H1 (cell line): ENCODE measurements around the gene BAIAP2. TPM values are rescaled to one million over a fixed set of nuclear protein-coding genes. Genes with fewer than 3 reads are reported as not detected.
A peak's percentile ranks its signal among the peaks of the same experiment; 100 is the strongest.

ENCODE experiments used
- CTCF ChIA-PET: fragments of 300-600 bp; sonication (Branson Sonifier 250); formaldehyde crosslinking; loops from one replicate; lab custom pipeline; 2021; ENCODE audit not compliant: partially characterized antibody; lab: Charles Lee
- POLR2A ChIA-PET: fragments of 300-600 bp; sonication (Branson Sonifier 250); formaldehyde crosslinking; loops from one replicate; lab custom pipeline; 2021; ENCODE audit warnings: inconsistent platforms; ENCODE audit not compliant: partially characterized antibody; lab: Charles Lee
- DNase-seq, 2 experiments: peaks; one replicate each; pipeline versions ENCODE4 v3.0.0 to v3.0.0-alpha.2; 2010 to 2022; ENCODE audit warnings: low spot score in 2 of 2, low read depth in 1 of 2, mixed read lengths in 1 of 2
- FAIRE-seq: peaks from 2 replicates; lab custom pipeline; 2011; peaks lifted over from hg19 to GRCh38; lab: Jason Lieb, UNC
- H2AFZ ChIP-seq: 2 replicates; pipeline ENCODE4 v1.8.1; 2012; ENCODE audit warnings: low read length, inconsistent platforms
- H2AK5ac ChIP-seq: 2 replicates; pipeline ENCODE4 v1.6.1; 2013; ENCODE audit warnings: low read depth, low read length
- H2BK120ac ChIP-seq: replicated peaks from 2 replicates; pipeline ENCODE3; 2013; ENCODE audit warnings: low read depth, low read length, inconsistent platforms
- H2BK12ac ChIP-seq: 2 replicates; pipeline ENCODE4 v1.6.1; 2013; ENCODE audit warnings: low read depth, low read length
- H2BK15ac ChIP-seq: 2 replicates; pipeline ENCODE4 v1.6.1; 2013; ENCODE audit warnings: low read length
- H2BK20ac ChIP-seq: 2 replicates; pipeline ENCODE4 v1.6.1; 2013; ENCODE audit warnings: low read length
- H2BK5ac ChIP-seq: 2 replicates; pipeline ENCODE4 v1.6.1; 2013; ENCODE audit warnings: low read depth, low read length
- H3K14ac ChIP-seq: 2 replicates; pipeline ENCODE4 v1.6.1; 2013; ENCODE audit warnings: inconsistent platforms; ENCODE audit not compliant: insufficient read length
- H3K18ac ChIP-seq: 2 replicates; pipeline ENCODE4 v1.6.1; 2013; ENCODE audit warnings: low read length; ENCODE audit errors: extremely low read depth
- H3K23ac ChIP-seq: 2 replicates; pipeline ENCODE4 v1.6.1; 2013; ENCODE audit warnings: inconsistent platforms; ENCODE audit not compliant: insufficient read length
- H3K23me2 ChIP-seq: 2 replicates; pipeline ENCODE4 v1.6.1; 2013; ENCODE audit warnings: low read depth, low read length
- H3K27ac ChIP-seq: 2 replicates; pipeline ENCODE4 v1.6.1; 2011; ENCODE audit warnings: low read depth, low read length, inconsistent platforms
- H3K27me3 ChIP-seq, 4 experiments: replicated peaks in 1 of 4; 1 replicate in 1 of 4; 2 replicates in 3 of 4; pipeline versions ENCODE4 v1.6.1 to v1.8.1; 2011 to 2013; ENCODE audit warnings: low read length in 3 of 4, mild to moderate bottlenecking in 3 of 4, inconsistent platforms in 2 of 4, mixed read lengths in 2 of 4, moderate library complexity in 1 of 4; ENCODE audit not compliant: control insufficient read depth in 3 of 4, insufficient read depth in 3 of 4; ENCODE audit errors: extremely low read depth in 1 of 4
- H3K36me3 ChIP-seq, 4 experiments: 2 replicates each; pipeline versions ENCODE4 v1.6.1 to v1.8.1; 2011 to 2013; ENCODE audit warnings: mild to moderate bottlenecking in 4 of 4, low read length in 3 of 4, moderate library complexity in 2 of 4, control low read depth in 1 of 4, inconsistent platforms in 1 of 4; ENCODE audit not compliant: insufficient read depth in 4 of 4, control insufficient read depth in 2 of 4
- H3K4ac ChIP-seq: replicated peaks from 2 replicates; pipeline ENCODE3; 2013; ENCODE audit warnings: low read length, low read depth, mixed read lengths, inconsistent platforms; ENCODE audit not compliant: insufficient read length
- H3K4me1 ChIP-seq, 4 experiments: replicated peaks in 1 of 4; 1 replicate in 1 of 4; 2 replicates in 3 of 4; pipeline versions ENCODE4 v1.6.1 to v1.8.1; 2011 to 2013; ENCODE audit warnings: low read length in 3 of 4, inconsistent platforms in 2 of 4, mixed read lengths in 1 of 4; ENCODE audit not compliant: insufficient read depth in 4 of 4, control insufficient read depth in 3 of 4
- H3K4me2 ChIP-seq, 2 experiments: 2 replicates each; pipeline versions ENCODE4 v1.6.1 to v1.8.1; 2011 to 2013; ENCODE audit warnings: low read depth in 2 of 2, low read length in 2 of 2, control low read depth in 1 of 2, inconsistent platforms in 1 of 2, mild to moderate bottlenecking in 1 of 2; ENCODE audit not compliant: insufficient read depth in 1 of 2
- H3K4me3 ChIP-seq, 4 experiments: fragments of 200-600, 300-600 bp in 1 of 4; sonication (generic), shearing (Covaris generic), sonication (Bioruptor Twin) in 1 of 4; 2 replicates each; pipeline versions ENCODE4 v1.5.1 to v1.8.1; 2011 to 2016; ENCODE audit warnings: low read length in 4 of 4, low read depth in 3 of 4, control low read depth in 2 of 4, inconsistent platforms in 2 of 4, mild to moderate bottlenecking in 2 of 4, mixed read lengths in 1 of 4, moderate library complexity in 1 of 4; ENCODE audit not compliant: insufficient read depth in 2 of 4; ENCODE audit errors: extremely low read depth in 1 of 4
- H3K56ac ChIP-seq: replicated peaks from 2 replicates; pipeline ENCODE3; 2013; ENCODE audit warnings: low read depth, mild to moderate bottlenecking, mixed read lengths, low read length, inconsistent platforms; ENCODE audit not compliant: insufficient read length
- H3K79me1 ChIP-seq: 2 replicates; pipeline ENCODE4 v1.6.1; 2013; ENCODE audit warnings: low read depth, low read length, control low read depth
- H3K79me2 ChIP-seq, 2 experiments: 2 replicates each; pipeline versions ENCODE4 v1.6.1 to v1.8.1; 2012 to 2013; ENCODE audit warnings: low read length in 2 of 2, mild to moderate bottlenecking in 2 of 2, inconsistent platforms in 1 of 2; ENCODE audit not compliant: insufficient read depth in 2 of 2, control insufficient read depth in 1 of 2
- H3K9ac ChIP-seq, 4 experiments: replicated peaks in 1 of 4; 1 replicate in 1 of 4; 2 replicates in 3 of 4; pipeline versions ENCODE4 v1.6.1 to v1.8.1; 2011 to 2013; ENCODE audit warnings: low read depth in 3 of 4, low read length in 3 of 4, control low read depth in 2 of 4, mild to moderate bottlenecking in 2 of 4, moderate library complexity in 2 of 4, inconsistent platforms in 1 of 4; ENCODE audit errors: extremely low read depth in 1 of 4
- H3K9me3 ChIP-seq, 2 experiments: 2 replicates each; pipeline versions ENCODE4 v1.6.1 to v1.8.1; 2012 to 2013; ENCODE audit warnings: mild to moderate bottlenecking in 2 of 2, moderate library complexity in 2 of 2, control low read depth in 1 of 2, inconsistent platforms in 1 of 2, low read depth in 1 of 2, low read length in 1 of 2, mixed read lengths in 1 of 2; ENCODE audit not compliant: insufficient read depth in 2 of 2
- H4K20me1 ChIP-seq, 2 experiments: replicated peaks in 1 of 2; 2 replicates each; pipeline versions ENCODE3 to v1.8.1; 2011 to 2013; ENCODE audit warnings: inconsistent platforms in 2 of 2, low read length in 2 of 2, mild to moderate bottlenecking in 1 of 2; ENCODE audit not compliant: insufficient read depth in 2 of 2, control insufficient read depth in 1 of 2
- H4K5ac ChIP-seq: 2 replicates; pipeline ENCODE4 v1.6.1; 2013; ENCODE audit warnings: low read length, low read depth, mixed read lengths, inconsistent platforms; ENCODE audit not compliant: insufficient read length
- H4K8ac ChIP-seq: 2 replicates; pipeline ENCODE4 v1.8.0; 2013; ENCODE audit warnings: mild to moderate bottlenecking, moderate library complexity, low read length, inconsistent platforms; ENCODE audit not compliant: insufficient read depth; ENCODE audit errors: extremely low read depth
- H4K91ac ChIP-seq: replicated peaks from 2 replicates; pipeline ENCODE3; 2013; ENCODE audit warnings: low read length, mixed read lengths, inconsistent platforms; ENCODE audit not compliant: insufficient read length
- BCL11A ChIP-seq, 2 experiments: IDR thresholded peaks; one replicate each; pipeline ENCODE4 v1.6.1; 2011; ENCODE audit warnings: low read depth in 2 of 2, low read length in 2 of 2, mild to moderate bottlenecking in 2 of 2
- CEBPB ChIP-seq: IDR thresholded peaks from 2 replicates; pipeline ENCODE4 v1.6.1; 2012; ENCODE audit warnings: low read depth, low read length
- CHD1 ChIP-seq: IDR thresholded peaks from 2 replicates; pipeline ENCODE4 v1.6.1; 2012; ENCODE audit warnings: low read depth, low read length, improper control_type of control experiment
- CHD2 ChIP-seq: IDR thresholded peaks from 2 replicates; pipeline ENCODE4 v1.6.1; 2012; ENCODE audit warnings: low read length, improper control_type of control experiment
- JUND ChIP-seq: IDR thresholded peaks from 2 replicates; pipeline ENCODE4 v1.6.1; 2011; ENCODE audit warnings: mild to moderate bottlenecking, improper control_type of control experiment, low read length
- NANOG ChIP-seq: IDR thresholded peaks from 2 replicates; pipeline ENCODE4 v1.6.1; 2011; ENCODE audit warnings: low read length, low read depth, mild to moderate bottlenecking, inconsistent platforms; ENCODE audit not compliant: insufficient read depth, poor library complexity, severe bottlenecking
- RBBP5 ChIP-seq: IDR thresholded peaks from 2 replicates; pipeline ENCODE4 v1.7.1; 2012; ENCODE audit warnings: low read depth, mild to moderate bottlenecking, inconsistent platforms, low read length, moderate library complexity, borderline replicate concordance
- SIRT6 ChIP-seq: IDR thresholded peaks from one replicate; pipeline ENCODE4 v1.7.1; 2012; ENCODE audit warnings: low read length, inconsistent platforms
- WGBS, 2 experiments: shearing (Covaris generic) in 1 of 2; methylation state at CpG; one replicate each; pipeline versions ENCODE4 v1.1.6 to v1.1.7; 2013 to 2015; ENCODE audit warnings: low lambda C conversion rate in 2 of 2, mixed read lengths in 2 of 2, inconsistent platforms in 1 of 2, low coverage in 1 of 2, missing lambda C conversion rate in 1 of 2; ENCODE audit not compliant: insufficient replicate concordance in 2 of 2, insufficient coverage in 1 of 2, insufficient read length in 1 of 2; ENCODE audit errors: extremely low coverage in 1 of 2, missing lambda C conversion rate in 1 of 2; 5-methylcytosine and 5-hydroxymethylcytosine counted together
- polyA plus RNA-seq, 7 experiments: library from polyadenylated mRNA; depleted of rRNA in 3 of 7; stranded (reverse) in 5 of 7; unstranded in 2 of 7; fragments of >200 nt in 5 of 7; fragments of 200-250 nt in 2 of 7; gene quantifications; 1 replicate in 5 of 7; 2 replicates in 1 of 7; 4 replicates in 1 of 7; pipeline versions ENCODE4 v1.2.1 to v1.2.3, GENCODE V29; 2011 to 2013; ENCODE audit warnings: missing spikeins in 2 of 7, mixed read lengths in 2 of 7
- total RNA-seq: library from RNA; stranded (reverse); fragmentation: NEBNext Ultra II Directional; extraction: Animal tissue kit (Norgen Biotek cat#: 25700); gene quantifications from 2 replicates; pipeline ENCODE4 v1.2.1, GENCODE V29; 2021
- TF ChIP-seq, protein P1 (sequence below): IDR thresholded peaks from 2 replicates; pipeline ENCODE4 v1.6.1; 2011; ENCODE audit warnings: low read length, improper control_type of control experiment
- TF ChIP-seq, protein P2 (sequence below): IDR thresholded peaks from 2 replicates; pipeline ENCODE4 v1.6.1; 2012; ENCODE audit warnings: inconsistent platforms

The BAIAP2 gene
- total and polyA plus RNA-seq, 2 of the 8 experiments (the other 6 are each of a cell fraction or from before 2014, with no cell fraction given): 10.0 to 22.8 TPM

DNA sequence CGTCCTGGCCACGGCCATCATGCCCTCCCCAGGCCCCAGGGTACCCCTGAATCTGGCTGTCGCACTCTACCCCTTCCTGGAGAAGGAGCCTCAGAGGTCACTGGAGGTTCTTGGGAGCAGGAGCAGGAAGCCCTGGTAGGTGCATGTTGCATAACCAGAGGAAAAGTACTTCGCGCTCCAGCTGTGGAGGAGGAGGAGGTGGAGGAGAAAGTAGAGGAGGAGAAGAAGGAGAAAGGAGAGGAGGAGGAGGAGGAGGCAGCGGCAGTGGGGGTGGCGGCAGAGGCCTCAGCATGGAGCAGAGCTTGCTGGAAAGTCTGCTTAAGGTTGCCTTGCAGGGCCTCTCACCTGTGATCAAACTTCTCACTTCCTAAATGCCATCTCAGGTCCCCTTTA lies 61.8 kb downstream of the BAIAP2 start:
- Histone ChIP-seq H2BK20ac (peak overlapping the region; percentile 72; the same call in 1 of the 2 replicates), H2BK12ac (0 out of 2 replicates have a peak overlapping the region, but pooled peaks have one; percentile 50), H4K91ac (no peak overlapping the region), H3K36me3 (no peaks in the 10 kb centered on the region), H3K9me3 (no peaks in the 10 kb centered on the region), H3K9ac (no peak overlapping the region), H2BK120ac (no peak overlapping the region), H2BK15ac (no peak overlapping the region; the same call in 1 of the 2 replicates), H3K4me1 (peaks cover 7 to 29% (median 21%) of the 10 kb centered on the region in 4 experiments), H3K56ac (no peak overlapping the region), H3K79me1 (no peaks in the 10 kb centered on the region), H2AK5ac (no peak overlapping the region), H2BK5ac (peak overlapping the region; percentile 88), H4K8ac (peak overlapping the region; percentile 51; the same call in 1 of the 2 replicates), H3K23ac (no peak overlapping the region), H3K4ac (no peak overlapping the region), H3K23me2 (no peaks in the 10 kb centered on the region), H3K18ac (peak overlapping the region; percentile 78; the same call in 1 of the 2 replicates), H4K20me1 (peaks cover 0 to 2% of the 10 kb centered on the region in 2 experiments), H3K79me2 (no peaks in the 10 kb centered on the region), H2AFZ (no peak overlapping the region), H3K14ac (no peak overlapping the region), H3K27me3 (no peaks in the 10 kb centered on the region), H3K27ac (no peak overlapping the region), H3K4me3 (no peak overlapping the region), H3K4me2 (peak overlapping the region in 1 of 2 experiments; percentile 50; a peak in 1 of 4 replicates), H4K5ac (no peak overlapping the region)
- POLR2A ChIA-PET: interaction anchor here (1.2 to 2.5 kb wide), 4 partner anchors 11 to 92 kb away, joined by 3 to 6 read pairs (median 3); no protein-coding TSS in a partner anchor
- no peak for TF ChIP-seq BCL11A (IDR thresholded peaks at IDR 0.05; ENCODE audit: low read depth in 2 of 2, low read length in 2 of 2)
- no peak for TF ChIP-seq CHD2
- no peak for TF ChIP-seq JUND
- TF ChIP-seq, protein P1, sequence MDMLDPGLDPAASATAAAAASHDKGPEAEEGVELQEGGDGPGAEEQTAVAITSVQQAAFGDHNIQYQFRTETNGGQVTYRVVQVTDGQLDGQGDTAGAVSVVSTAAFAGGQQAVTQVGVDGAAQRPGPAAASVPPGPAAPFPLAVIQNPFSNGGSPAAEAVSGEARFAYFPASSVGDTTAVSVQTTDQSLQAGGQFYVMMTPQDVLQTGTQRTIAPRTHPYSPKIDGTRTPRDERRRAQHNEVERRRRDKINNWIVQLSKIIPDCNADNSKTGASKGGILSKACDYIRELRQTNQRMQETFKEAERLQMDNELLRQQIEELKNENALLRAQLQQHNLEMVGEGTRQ: no peak
- TF ChIP-seq, protein P2, sequence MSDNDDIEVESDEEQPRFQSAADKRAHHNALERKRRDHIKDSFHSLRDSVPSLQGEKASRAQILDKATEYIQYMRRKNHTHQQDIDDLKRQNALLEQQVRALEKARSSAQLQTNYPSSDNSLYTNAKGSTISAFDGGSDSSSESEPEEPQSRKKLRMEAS: no peak
- TF ChIP-seq RBBP5: no peak
- TF ChIP-seq CEBPB: no peak
- no peak for TF ChIP-seq NANOG
- TF ChIP-seq CHD1: no peak
- no peak for TF ChIP-seq SIRT6
- no peak for FAIRE-seq
- 84% methylated on average over 7 of the region's 7 CpGs; no CpG with 5 or more reads in 1 of the 2 experiments for WGBS, 2 experiments
- CTCF ChIA-PET: interaction anchor here (0.9 to 7.6 kb wide), 16 partner anchors 9 to 268 kb away, joined by 3 to 110 read pairs (median 6); partner anchors contain the start of gene CHMP6
- no peak for DNase-seq
